ENCODE results near the gene VWA2.
A peak's percentile ranks its signal among the peaks of the same experiment; 100 is the strongest.

The VWA2 gene

DNA sequence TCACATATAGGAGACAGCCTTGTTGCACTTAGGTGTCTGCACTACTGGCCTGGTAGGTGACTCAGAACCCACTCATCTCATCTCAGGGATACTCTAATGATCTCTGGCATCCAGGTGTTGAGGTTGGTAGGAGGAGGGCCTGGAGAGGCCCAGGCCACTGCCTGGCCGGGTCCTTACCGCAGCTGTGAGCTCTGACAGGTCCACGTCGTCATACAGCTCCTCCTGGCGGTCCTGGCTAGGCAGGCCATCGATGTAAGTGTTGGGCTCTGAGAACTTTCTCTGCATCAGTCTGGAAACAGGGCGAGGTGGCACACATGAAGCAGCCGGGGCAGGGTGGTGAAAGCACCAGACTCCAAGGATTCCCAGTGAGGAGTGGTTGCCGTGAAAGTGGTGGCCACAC lies 62.1 kb downstream of the VWA2 start:
- DNase-seq: no peak

- DNase-seq: peak; percentile 57
These were observed 63.1 kb downstream of the VWA2 start for GRCh38 chr10:114301951-114302710.

DNA sequence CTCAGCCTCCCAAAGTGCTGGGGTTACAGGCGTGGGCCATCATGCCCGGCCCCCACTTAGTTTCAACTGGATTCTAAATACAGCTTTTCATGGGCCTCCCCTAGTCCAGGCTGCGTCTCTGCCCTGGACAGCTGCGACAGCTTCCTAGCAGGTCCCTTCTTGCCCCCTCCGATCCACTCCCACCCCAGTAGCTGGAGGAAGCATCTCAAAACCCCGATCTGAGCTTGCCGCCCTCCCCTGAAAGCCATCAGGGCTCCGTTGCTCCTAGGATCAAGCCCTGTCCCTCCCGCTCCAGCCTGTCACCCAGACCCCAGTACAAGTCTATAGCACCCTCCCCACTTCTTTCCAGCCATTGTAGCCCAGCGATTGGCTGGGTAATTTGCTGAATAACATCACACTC lies 64.5 kb downstream of the VWA2 start:
- no peak for DNase-seq

DNA sequence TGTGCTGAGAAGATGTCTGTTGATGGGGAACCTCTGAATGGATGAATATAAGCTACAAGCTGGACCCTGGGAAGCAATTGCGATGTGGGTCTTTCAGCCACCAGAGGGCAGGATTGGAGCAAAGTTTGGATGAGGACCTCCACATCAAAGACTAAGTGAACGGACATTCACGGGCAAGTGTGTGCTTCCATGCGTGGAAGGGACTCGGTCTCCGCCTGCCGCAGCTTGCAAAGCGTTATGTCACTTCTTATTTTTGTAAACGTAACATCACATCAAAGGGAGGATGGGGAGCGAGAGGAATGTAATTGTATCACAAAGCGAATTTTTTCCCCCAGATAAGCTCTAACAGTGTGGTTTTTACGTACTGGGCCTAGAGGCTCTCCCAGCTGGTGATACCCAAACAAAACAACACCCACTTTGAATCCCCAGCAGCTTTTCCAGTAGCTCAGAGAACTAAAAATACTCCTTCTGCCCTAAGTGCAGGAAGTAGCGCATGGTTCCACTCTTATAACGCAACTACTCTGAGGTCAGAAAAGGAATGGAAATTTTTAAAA lies 65.0 kb downstream of the VWA2 start:
- peak; percentile 89 for DNase-seq

DNA sequence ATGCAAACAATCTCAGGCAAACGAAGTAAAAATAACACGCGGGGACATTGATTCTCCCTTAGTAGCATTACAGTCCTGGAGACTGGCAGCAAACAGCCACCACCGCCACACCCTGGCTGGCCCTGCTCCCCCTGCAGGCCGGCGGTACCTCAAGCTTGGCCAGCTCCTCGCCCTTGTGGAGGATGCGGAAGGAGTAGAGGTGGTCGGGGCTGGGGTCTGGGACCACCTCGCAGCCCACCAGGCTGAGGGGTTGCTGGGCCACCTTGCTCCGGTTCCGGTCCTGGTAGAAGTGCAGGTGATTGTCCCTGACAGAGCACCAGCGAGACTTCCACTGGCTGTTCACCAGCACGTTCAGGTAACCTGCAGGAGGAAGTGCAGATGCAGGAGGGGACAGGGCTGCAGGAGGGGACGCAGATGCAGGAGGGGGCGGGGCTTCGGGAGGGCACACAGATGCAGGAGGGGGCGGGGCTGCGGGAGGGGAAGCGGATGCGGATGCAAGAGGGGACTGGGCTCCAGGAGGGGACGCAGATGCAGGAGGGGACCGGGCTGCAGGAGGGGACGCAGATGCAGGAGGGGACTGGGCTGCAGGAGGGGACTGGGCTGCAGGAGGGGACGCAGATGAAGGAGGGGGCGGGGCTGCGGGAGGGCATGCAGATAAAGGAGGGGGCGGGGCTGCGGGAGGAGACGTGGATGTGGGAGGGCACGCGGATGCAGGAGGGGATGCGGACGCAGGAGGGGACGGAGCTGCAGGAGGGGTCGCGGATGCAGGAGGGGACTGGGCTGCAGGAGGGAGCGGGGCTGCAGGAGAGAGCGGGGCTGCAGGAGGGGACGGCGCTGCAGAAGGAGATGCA lies 65.7 kb downstream of the VWA2 start:
- peak; percentile 90 for DNase-seq

- DNase-seq: no peak
These were observed 66.5 kb downstream of the VWA2 start for GRCh38 chr10:114305521-114305925.

DNA sequence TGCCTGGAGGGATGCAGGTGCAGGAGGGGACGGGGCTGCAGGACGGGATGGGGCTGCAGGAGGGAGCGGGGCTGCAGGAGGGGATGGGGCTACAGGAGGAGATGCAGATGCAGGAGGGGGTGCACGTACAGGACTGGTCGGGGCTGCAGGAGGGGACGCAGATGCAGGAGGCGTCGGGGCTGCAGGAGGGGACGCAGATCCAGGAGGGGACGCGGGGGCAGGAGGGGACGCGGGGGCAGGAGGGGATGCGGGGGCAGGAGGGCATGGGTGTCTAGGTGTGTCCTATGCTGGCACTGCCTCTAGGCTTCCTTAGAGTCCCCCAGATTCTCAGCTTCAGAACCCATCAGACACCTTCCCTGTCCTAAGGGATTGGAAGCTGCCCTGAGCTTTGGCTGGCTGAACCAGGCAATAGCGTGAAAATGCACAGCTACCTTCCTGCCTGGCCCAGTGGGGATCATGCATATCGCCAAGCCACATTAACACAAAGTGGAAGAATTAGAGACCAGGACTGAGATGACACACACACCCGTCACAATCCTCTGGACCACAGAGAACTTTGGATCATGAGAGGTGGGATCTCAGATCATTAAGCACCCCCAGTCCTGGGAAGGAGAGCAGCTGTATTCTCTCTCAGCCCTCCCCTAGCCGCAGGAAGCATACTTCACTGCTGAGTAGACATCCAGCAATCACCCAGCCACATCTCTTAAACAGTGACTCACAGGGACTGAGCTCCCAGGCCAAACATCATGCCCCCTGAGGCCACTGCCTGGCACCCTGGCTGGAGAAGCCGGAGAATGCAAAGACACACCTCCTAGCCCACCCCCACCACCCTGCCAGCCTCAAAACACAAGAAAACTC lies 67.3 kb downstream of the VWA2 start:
- no peak for DNase-seq

DNA sequence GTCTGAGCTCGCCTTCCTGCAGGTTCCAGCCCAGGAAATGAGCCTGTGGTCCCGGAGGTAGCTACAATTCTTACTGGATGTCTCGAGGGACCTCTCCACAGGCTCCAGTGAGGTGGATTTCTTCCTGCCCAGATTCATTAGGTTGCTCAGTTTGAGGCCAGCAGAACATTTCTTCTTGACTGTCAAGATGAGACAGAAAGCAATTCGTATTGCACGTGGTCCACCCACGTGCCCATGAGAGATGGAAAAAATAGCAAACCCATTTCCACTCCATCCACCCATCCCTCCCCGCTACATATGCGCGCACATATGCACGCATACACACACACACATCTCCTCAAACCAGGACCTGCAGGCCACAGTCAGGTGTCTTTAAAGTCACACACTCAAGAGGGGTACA lies 68.7 kb downstream of the VWA2 start:
- DNase-seq: no peak

DNA sequence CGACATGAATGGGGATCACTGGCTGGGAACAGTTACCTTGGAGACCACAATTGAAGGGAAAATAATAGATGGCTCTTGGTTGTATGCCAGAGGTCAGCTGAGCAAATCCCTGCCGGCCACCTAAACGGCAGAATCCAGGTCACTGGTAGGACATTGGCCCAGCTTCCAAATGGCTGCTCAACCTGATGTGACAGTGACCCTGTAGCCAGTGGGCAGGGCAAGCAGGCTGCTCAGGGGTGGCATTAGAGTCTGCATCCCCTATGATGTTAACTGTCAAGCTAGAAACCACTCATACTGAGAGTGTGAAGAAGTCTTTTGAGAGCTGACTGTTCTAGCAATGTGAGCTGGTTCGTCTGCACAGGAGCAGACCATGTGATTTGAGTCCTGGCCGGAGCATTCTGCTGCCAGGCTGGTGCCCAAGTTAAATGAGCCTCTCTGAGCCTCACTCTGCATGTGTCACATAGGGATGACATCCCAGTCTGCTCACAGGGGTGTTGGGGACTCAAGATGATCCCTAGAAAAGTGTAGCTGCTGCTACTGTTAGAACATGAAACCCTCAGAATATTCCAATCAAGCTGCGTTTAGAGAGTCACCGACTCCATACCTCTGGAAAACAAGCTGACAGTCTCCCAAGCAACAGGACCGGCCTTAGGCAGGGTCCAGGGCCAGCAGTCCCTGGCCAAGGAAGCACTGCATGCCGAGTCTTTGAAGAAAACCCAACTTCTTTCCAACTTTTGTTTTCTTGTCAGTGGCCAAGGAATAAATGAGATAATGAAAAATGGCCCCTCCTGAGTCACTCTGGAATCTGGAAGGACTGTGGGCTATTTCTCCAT lies 69.7 kb downstream of the VWA2 start:
- DNase-seq: peak; percentile 45

- no peak for DNase-seq
These were observed 70.3 kb downstream of the VWA2 start for GRCh38 chr10:114309364-114309651.

DNA sequence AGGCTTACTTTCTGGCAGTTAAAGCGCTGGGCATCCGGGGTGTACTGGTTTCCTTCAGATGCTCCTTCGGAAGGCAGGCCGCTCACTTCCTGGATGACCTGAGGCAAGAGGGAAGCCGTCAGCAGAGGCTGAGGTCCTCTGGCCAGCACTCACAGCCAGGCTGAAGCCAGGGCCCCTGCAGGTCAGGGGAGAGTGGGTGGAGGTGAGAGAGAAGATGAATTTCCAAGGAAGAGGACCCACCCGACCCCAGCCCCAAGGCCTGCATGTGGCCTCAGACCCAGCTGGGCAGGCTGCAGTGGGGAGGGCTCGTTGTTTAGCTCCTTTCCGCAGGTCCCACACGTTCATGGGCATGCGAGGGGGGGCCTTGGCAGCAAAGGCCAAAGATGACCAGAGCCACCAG lies 71.3 kb downstream of the VWA2 start:
- DNase-seq: no peak

GRCh38 chr10:114311023-114311422 lies 72.0 kb downstream of the VWA2 start:
- DNase-seq: no peak

- no peak for DNase-seq
These were observed 72.6 kb downstream of the VWA2 start for GRCh38 chr10:114311496-114312209.

- no peak for DNase-seq
These were observed 74.1 kb downstream of the VWA2 start for GRCh38 chr10:114313139-114313538.

GRCh38 chr10:114313866-114314265 lies 74.8 kb downstream of the VWA2 start:
- no peak for DNase-seq

DNA sequence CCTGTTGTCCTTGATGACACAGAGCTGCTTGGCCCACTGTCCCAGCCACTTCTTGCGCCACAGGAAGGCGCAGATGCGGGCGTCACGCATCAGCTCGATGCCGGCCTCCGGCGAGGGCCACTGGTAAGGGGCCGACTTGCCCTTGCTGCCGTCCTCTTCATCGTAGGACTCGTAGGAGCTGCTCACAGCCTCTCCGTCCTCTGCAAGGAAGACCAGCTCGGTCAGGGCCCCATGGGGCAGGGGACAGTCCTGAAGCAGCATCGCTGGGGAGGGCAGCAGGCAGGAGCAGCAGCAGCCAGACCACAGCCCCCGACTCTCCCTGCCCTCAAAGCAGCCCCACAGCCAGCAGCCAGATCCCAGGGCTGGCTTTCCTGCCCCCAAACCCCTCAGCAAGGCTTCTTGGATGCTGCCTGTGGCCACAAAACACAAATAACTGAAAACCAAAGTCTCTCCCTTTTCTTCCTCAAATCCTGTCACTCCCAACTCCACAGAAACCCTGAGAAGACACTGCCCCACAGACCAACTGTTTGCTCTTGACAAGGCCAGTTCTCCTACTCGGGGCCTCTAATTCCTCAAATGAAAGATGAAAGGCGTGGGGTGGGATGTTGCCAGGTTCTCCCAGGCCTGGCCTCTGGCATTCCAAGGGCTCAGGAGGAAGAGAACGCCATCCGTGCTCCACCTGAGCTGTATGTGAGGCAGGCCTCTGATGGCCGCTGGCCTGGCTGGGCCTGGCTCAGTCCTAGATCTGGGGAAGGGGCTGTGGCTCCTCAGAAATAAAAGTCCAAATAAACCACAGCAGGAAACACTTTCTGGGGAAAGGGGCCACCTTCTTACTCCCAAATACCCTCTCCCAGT lies 76.7 kb downstream of the VWA2 start:
- no peak for DNase-seq

- DNase-seq: no peak
These were observed 77.7 kb downstream of the VWA2 start for GRCh38 chr10:114316744-114317143.

- DNase-seq: no peak
These were observed 80.6 kb downstream of the VWA2 start for GRCh38 chr10:114319406-114320248.
